PC-3 (cell line): Measurements from ENCODE around the gene FCRL2.

Experiments
- EZH2phosphoT487 ChIP-seq: fragments of 300-600 bp; sonication (generic); IDR thresholded peaks from 2 replicates; pipeline ENCODE4 v1.6.1; 2018; ENCODE audit warnings: mild to moderate bottlenecking, antibody characterized with exemption, low read length, borderline replicate concordance
- TF ChIP-seq, protein P1 (sequence below): fragments of 300-600 bp; sonication (generic); conservative IDR thresholded peaks from 2 replicates; pipeline ENCODE4 v1.5.1; 2017; ENCODE audit warnings: antibody characterized with exemption, low read depth, mild to moderate bottlenecking, low read length

DNA sequence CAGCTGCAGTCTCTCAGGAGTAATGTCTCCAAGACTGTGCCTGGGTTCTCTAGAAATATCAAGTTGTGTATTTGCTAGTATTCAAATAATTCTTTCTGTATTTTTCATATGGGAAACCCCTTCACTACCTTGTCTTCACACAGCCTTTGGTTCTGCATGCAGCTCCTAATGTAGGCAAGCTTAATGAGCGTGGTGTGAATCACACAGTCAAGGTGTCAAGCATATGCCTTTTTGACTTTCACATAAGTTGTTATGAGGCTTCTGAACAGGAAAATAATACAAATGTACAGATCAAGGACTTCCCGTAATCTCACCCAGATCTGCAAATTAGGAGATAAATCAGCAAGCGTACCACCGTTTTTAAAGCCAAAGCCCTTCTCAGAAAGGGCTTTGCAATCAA is 76.2 kb downstream of the FCRL2 start, which contains the start of gene FCRL3:
- TF ChIP-seq, protein P1, sequence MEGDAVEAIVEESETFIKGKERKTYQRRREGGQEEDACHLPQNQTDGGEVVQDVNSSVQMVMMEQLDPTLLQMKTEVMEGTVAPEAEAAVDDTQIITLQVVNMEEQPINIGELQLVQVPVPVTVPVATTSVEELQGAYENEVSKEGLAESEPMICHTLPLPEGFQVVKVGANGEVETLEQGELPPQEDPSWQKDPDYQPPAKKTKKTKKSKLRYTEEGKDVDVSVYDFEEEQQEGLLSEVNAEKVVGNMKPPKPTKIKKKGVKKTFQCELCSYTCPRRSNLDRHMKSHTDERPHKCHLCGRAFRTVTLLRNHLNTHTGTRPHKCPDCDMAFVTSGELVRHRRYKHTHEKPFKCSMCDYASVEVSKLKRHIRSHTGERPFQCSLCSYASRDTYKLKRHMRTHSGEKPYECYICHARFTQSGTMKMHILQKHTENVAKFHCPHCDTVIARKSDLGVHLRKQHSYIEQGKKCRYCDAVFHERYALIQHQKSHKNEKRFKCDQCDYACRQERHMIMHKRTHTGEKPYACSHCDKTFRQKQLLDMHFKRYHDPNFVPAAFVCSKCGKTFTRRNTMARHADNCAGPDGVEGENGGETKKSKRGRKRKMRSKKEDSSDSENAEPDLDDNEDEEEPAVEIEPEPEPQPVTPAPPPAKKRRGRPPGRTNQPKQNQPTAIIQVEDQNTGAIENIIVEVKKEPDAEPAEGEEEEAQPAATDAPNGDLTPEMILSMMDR, result no peak
- TF ChIP-seq EZH2phosphoT487, result no peak
